ENCODE measurements around the gene IL18RAP.

The IL18RAP gene, protein sequence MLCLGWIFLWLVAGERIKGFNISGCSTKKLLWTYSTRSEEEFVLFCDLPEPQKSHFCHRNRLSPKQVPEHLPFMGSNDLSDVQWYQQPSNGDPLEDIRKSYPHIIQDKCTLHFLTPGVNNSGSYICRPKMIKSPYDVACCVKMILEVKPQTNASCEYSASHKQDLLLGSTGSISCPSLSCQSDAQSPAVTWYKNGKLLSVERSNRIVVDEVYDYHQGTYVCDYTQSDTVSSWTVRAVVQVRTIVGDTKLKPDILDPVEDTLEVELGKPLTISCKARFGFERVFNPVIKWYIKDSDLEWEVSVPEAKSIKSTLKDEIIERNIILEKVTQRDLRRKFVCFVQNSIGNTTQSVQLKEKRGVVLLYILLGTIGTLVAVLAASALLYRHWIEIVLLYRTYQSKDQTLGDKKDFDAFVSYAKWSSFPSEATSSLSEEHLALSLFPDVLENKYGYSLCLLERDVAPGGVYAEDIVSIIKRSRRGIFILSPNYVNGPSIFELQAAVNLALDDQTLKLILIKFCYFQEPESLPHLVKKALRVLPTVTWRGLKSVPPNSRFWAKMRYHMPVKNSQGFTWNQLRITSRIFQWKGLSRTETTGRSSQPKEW

DNA sequence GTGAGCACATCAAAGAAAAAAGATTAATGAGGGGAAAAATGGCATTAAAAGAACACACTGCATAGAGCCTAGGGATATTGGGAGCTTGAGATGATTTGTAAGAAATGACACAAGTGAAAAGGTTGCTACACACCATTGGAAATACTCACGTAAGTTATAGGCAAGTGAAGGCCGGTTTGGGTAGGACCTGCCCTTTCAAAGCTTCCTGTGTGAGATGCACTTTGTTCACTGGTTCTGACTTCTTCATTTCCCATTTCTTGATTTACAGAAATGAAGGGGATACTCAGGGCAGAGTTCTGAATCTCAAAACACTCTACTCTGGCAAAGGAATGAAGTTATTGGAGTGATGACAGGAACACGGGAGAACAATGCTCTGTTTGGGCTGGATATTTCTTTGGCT is at the start of gene IL18RAP:
Gene IL18RAP, plus strand, starts transcription at position 251 of the 400 bp plus-strand sequence. Its CDS starts 118 bp downstream, at position 369.
- no peak for DNase-seq

DNA sequence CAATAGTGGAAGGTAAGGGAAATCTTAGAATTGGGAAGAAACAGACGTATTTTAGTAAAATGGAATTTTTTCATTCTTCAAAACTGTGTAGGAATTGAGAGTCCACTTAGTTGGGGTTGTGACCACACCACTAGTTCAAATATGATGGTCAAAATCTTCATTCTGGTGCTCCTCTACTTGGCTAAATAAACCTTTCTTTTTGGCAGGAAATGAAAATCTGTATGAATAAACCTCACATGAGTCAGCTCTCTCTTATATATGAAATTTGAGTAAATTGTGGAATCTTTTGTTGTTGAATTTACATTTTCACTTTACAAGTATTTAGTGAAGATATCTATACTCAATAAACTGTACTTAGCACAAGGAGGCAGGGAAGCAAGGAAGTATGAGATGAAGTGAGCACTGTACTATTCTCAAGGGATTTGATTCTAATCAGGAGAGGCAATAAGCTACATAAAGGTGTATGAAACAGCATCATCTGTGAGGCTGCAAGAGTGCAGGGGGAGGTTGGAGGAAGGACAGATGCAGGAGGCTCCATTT is 46.8 kb upstream of the IL18RAP start:
- no peak for DNase-seq

DNA sequence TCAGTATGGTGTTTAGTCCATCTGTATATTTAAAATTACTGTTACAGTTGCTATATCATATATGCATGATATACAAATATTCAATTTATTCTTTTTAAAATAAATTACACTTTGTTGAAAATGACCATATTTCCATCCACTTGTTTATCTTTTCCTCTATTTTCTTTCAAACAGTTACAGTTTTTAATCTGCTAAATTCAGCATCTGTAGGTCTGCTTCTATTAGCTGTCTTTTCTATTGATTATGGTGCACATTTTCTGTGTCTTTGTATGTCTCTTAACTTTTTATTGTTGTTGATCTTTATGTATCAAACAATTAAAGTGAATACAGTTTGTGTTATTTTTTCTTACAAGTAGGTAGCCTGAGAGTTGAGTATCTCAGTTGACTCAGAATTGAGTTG is 39.2 kb upstream of the IL18RAP start:
- DNase-seq: no peak

DNA sequence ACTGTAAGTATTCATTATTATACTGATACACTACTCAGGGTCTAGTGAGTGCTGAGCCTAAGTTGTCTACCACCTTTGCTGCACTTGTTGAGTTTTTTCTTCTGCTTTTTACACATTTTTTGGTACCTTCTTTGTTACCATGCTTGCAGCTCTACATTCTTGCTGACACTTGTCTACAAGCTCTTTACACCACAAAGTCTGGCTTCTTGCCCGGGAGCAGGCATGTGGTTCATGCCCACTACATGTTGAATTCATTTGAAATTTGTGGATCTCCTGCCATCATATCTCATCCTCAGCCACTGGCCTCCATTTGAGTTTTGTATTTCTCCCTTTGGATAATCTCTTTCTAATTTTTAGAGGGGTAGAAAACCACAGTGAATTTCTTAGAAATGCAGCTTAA is 37.4 kb upstream of the IL18RAP start:
- no peak for DNase-seq

DNA sequence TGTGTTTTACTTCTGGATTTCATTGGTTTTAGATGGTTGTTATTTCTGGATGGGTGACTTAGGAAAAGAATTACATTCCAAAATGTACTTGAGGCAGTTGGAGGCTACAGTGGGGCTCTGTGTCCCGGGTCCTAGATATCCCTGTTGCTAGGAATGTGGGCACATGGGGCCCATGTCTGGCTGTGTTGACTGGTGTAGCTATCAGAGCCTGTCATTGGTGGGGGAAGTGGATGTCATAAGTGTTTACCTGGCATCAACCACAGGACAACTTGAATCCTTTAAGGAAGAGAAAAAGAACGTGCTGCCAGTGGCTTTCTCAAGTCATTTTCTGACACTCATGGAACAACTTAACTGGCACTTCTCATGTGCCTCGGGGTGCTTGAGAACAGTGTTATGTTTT is 37.0 kb upstream of the IL18RAP start:
- no peak for DNase-seq

DNA sequence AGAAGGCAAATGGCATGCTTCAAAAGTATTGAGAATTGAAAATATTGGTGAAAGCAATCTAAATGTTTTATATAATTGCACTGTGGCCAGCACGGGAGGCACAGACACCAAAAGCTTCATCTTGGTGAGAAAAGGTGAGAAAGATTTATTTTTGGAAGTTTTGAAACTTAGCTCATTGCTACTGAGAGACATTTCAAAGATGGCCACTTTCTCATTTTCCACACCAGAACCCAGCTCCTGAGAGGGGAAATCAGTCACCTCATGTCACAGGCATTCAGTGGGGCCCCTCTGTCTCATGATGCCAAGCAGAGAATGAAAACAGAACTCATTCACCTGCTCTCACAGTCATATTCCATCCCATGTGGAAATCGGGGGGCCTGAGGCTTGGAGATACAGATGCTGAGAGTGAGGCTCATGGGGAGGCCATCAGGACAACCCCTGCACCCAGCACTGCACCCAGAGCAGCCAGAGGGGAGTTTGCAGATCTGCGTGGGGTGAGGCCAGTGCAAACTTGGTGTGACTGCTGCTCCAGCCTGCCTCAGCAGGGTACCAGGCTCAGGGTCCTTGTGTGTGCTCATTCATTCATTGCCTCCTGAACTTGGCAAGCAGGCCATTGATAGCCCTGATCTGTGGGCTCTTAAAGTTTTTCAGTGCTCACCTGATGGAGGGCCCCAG is 36.0 kb upstream of the IL18RAP start:
- no peak for DNase-seq

DNA sequence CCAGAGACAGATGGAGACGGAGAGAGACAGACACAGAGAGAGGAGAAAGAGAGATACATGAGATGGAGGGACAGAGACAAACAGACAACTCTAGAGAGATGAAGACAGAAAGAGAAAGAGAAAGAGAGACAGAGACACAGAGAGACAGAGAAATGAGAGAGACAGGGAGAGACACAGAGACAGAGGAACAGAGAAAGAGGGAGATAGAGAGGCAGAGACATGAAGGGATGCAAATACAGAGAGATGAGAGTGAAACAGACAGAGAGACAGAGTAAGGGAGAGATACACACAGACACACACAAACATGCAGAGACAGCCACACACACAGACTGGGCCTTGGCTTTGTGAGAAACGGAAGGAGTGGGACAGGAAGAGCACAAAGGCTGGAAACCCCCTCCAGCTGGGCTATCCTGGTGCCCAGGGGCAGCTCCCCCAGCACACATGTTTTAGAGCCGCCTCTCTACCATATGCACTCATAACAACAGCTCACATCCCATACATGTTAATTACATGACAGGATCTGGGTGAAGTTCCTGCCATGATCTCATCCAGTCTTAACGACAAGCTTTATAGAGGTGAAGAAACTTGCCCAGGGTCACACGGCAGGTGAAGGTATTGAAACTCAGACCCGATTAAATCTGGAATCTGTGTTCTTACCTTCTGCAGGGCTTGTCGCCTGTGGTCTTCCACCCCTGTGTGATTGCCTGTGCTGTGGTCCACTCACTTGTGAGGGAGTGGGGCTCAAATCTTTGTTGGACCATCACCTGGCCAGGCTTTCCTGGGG is 35.0 kb upstream of the IL18RAP start:
- no peak for DNase-seq

DNA sequence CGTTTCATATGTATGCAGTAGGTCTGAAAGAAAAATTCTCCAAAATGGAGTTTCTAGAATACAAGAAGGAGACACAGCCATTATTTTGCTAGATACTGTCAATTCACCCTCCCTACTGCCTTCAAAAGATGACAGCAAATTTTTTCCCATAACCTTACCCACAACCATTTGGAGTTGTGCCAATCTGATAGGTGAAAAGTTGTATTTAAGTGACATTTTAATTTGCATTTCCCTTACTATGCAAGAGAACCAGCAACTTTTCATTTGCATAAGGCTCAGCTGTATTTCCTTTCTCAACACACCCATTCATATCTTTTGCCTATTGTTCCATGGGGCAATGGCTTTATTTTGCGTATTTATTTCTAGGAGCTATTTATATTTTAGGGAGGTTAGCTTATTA is 31.4 kb upstream of the IL18RAP start:
- DNase-seq: no peak

DNA sequence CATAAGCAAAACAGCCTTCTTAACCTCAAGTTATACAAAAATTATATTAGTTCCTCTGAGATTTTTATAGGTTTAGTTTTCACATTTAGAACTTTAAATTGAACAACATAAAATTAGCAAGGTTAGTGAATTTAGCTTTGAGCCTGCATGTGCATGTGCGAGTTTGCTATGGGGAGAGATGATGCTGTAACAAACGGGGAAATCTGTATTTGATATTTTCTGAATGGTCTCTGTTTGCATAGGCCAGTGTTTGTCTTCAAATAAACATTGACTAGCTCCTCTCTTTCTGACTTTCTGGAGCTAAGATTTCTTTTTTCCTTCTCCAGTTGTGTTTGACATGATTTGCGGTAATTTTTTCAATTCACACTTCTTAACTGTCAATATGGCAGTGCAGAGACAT is 30.9 kb upstream of the IL18RAP start:
- no peak for DNase-seq

DNA sequence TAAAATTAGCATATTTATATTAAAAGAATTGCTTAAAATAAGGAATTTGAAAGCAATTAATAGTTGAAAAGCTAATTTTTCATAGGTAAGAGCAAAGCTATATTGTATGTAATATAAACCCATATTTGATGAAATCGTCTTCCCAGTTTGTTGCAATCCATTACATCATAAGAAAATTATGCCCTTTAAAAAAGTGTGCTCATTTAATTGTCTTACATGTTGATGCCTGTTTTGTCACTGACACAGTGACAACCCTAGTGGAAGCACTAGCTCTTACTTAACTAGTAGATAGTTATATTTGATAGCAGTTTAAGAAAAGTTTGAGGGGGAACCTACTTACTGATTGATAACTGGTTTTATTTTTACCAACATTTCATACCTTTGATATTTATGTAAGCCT is 30.0 kb upstream of the IL18RAP start:
- DNase-seq: no peak

DNA sequence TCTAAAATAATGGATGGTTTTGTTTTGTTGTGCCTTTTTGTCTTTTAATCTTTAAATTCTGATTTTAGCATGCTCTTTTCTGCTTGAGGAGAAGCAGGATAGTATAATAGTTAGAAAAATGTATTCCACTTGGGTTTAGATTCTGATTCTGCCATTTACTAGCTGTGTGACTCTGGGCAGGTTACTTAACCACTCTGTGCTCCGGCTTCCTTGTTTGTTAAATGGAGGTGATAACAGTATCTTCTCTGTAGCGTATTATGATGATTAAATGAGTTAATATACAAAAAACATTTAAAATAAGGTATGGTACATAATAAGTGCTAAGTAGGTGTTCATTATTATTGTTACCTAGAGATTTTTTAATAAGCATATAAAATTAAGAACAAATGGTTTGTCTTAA is 26.9 kb upstream of the IL18RAP start:
- no peak for DNase-seq

DNA sequence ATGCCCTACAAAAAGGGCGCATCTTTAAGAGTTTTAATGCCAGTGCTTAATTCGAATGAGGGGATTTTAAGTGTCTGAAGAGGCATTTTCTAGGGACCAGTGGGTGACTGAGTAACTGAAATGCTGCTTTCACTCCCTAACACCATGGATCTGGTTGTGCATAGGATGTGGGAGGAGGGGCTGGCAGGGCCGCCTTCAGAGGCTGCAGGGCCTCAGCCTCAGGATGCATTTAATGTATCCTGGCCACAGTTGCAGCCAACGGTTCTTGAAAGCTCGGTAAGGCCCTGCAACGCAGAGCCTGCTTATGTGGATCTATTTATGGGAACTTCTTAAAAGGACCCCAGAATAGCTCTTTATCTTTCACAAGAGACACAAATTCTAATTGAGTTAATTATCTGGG is 25.8 kb upstream of the IL18RAP start:
- no peak for DNase-seq

DNA sequence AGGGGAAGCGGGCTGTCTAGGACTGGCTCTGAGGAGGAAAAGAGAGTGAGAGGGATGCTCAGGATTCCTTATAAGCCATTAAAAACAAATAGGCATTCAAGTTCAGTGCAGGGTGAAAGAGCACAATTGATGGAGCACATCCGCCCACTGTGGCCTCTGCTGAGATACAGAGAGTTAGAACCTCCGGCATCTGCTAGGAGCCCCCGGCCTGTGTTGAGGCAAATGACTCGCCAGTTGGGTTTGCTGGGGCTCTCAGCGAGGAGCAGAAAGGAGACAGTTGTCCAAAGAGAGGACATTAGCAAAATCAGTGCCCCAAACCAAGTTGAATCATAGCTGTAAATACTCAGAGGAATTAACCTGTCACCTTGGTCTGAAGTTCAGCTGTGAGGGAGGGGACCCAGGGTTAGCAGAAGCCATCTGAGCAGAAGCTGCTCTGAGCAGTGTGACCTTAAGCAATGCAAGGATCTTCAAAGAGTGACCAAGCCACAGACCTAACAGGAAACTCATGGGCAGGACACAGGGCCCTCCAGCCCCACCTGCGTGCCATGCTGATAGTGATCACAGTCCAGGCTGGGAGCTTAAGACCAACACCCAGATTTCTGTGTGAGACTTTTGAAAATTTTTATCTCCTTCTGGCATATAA is 23.3 kb upstream of the IL18RAP start:
- no peak for DNase-seq

DNA sequence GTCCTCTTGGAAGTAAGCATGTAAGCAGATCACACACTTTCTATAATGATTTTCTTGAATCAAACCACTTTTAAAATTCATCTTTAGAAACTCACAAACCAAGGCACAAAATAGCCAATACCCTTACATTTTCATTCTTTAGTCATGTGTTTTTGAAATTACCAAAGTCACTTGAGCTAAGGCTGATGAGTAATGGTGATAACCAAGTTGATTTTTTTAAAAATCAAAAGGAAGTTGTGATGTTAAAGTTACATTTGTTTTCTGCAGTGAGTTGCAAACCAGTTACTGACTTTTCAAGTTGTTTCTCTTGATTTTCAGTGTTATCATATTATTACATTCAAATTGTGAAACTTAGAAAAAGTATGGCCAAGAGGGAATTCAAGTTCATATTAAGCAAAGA is 21.5 kb upstream of the IL18RAP start:
- no peak for DNase-seq

DNA sequence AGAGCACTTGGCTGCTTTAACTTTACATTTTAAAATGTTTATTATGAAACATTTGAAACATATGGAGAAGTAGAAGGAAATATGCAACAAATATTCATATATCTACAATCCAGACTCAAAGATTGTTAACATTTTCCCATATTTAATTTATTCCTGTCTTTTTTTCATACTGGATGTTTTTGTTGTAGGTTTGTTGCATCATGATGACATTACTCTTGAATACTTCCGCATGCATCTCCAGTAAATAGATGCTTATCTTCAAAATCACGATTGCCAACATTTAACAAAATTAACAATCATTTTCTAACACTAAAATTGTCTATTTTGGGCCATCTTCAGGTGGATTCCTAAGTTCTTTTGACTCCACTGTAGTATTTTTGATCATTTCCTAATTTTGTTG is 21.1 kb upstream of the IL18RAP start:
- no peak for DNase-seq

DNA sequence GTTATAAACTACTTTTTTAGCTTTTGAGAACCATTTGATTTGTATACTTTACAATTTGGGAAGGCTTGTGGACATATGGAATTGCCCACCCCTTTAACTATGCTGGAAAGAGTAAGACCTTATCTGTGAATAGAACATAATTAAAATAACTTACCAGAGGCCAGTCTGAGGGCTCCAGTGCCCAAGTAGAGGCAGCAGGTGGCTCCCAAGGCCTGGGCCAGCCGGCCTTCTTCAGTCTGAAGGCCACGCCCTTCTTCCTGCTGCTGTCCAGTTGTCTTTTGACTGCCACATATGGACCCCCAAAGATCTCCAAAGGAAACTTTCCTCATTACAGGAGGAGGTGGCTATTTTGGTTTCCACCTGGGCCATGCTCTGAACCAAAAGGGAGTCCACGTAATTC is 12.0 kb upstream of the IL18RAP start:
- DNase-seq: no peak

DNA sequence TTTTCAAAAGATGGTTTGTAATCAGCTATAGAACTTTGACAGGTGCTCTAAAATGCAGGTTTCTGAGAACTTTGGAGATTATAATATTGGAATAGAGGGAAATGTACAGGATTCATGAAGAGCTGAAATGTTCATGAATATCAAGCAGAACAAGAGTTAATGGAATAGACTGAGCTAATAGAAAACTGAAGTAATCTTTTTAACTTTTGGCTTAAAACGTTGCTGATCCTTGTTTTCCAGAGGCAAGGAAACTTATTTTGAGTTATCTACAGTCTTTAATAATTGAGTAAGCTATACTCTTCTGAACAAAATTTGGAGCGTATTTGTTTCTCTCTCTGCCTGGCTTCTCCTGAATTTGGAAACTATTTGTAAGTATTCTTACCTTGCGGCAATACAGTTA is 10.8 kb upstream of the IL18RAP start:
- no peak for DNase-seq

DNA sequence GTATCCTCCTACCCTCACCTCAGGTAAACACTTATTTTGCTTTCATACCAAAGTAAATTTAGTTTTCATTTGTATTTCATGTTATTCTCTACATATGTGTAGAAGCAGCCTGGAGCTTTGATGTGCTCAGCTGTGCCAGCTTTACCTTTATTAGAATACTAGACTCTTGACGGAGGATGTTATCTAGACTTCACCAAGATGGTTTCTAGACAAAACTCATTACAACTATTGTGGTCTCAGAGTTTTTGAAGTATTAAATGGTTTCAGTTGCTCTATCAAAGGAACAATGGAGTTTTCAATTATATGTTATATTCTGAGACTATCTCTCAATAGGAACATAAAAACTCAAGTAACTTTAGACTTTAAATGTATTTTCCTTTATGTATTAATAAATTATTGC is 5.0 kb upstream of the IL18RAP start:
- no peak for DNase-seq

DNA sequence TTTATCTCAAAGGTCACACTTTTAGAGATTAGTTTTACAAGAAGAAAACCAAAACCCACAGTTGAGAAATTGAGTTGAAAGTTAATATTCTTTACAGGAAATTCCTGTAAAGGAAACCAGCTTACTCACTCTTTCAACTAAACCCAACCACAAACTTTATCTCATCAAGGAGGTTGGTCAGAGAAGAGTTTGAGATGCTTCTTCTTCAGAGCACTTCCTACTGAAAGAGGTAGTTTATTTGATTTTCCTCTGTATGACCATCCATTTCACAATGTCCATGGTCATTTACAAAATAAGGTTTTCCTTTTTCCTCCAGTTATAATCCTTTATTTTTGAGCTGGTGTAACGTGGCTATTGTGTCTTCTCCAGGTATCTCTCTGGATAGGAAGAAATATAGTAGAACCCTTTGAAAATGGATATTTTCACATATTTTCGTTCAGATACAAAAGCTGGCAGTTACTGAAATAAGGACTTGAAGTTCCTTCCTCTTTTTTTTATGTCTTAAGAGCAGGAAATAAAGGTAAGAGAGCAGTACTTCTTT is 4.5 kb upstream of the IL18RAP start:
- no peak for DNase-seq

DNA sequence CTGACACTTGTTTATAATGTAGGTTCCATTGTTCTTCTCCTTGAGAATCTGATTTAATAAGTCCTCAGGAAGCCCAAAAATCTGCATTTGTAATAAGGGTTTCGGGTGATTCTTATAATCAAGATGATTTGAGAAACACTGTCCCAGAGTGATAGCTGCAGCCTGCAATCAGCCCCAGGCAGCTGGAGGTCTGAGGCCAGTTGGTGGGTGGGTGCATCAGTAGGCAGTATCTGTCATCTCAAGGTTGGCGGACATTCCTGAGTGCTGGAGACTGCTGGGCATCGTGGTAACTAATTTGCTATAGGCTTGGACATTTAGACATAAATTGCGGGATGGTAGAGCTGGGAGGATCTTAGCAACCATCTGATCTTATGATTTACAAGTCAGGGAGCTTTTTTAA is 2.7 kb upstream of the IL18RAP start:
- no peak for DNase-seq

DNA sequence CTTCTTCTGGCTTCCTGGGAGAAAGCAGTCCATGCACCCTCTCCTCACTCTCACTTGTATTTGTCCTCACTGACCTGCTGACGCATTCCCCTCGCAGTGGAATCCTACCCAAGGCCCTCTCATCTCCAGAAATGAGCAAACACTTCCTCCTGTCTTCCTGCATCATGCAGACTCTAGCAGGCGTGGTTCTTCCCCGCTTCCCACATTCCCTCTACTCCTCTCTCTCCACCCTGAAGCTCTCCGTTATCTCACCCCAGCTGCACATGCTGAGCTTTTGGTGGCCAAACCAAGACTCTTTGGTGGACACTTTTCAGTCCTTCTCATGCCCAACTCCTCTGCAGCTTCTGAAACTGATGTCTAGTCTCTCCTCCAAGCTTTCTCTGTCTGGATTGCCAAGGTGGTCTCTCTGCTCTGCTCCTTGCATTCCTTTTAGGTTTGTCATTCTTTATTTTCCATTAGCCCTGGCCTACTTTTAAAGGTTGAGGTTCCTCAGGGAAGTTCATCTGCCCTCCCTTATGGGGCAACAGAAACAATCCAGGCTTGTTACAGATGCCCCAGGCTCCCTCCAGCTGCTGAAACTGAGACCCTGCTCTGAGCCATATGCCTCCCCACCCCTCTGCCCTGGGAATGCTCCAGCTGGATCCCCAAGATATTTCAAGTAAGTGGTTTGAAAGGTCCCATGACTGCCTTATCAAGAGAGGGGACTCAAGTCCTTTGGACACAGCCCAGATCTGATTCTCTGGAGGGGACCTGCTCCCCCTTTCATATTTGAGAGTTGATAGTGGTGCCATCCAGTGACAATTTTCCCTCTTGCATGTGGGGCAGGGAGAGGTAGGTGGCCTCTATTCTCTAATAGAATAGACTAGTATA is 835 bp upstream of the IL18RAP start:
- DNase-seq: no peak

Data from SW 1271 (cell line).